ENCODE measurements around the gene NIBAN1.

Gene NIBAN1

DNA sequence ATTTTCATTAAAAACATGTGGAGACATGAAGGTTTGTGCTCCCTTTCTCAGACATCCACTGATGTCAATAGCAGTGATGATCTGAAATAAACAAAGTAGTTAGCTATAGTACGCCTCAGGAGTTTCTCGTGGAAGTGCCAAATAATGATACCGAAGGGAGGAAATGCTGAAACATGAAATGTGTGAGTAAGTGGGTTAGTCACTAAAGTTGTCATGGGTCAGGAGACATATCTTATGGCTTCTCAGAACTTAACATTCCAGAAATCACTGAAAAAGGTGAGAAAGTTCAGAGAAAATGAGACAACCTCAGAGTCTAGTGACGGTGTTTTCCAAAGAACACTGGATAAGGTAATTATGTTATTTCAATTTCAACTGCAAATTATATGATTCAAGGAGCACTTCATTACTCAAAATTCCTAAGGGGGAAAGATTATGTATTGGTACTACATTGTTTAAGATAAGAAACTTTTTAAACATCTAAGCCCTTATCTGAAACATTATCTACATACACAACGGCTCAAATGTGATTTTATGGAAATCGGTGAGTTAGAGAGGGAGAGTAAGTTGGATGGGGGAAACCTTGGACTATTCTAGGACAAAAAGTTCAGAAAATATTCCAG, 20.6 kb downstream of the NIBAN1 start:
- no peak overlapping the region for H3K9ac ChIP-seq (ENCODE audit: low read length)
- no peak overlapping the region for H3K4me2 ChIP-seq (ENCODE audit: low read depth, low read length)
- H3K79me2 ChIP-seq (ENCODE audit: low read length): no peaks in the 10 kb centered on the region
- no peaks in the 10 kb centered on the region for H3K9me2 ChIP-seq (replicated peaks; ENCODE audit: insufficient read depth, low read length)
- no peaks in the 10 kb centered on the region for H4K20me1 ChIP-seq (ENCODE audit: insufficient read depth, low read length)
- no peaks in the 10 kb centered on the region for H3F3A ChIP-seq (ENCODE audit: insufficient read depth, low read length)
- TF ChIP-seq, protein P1, sequence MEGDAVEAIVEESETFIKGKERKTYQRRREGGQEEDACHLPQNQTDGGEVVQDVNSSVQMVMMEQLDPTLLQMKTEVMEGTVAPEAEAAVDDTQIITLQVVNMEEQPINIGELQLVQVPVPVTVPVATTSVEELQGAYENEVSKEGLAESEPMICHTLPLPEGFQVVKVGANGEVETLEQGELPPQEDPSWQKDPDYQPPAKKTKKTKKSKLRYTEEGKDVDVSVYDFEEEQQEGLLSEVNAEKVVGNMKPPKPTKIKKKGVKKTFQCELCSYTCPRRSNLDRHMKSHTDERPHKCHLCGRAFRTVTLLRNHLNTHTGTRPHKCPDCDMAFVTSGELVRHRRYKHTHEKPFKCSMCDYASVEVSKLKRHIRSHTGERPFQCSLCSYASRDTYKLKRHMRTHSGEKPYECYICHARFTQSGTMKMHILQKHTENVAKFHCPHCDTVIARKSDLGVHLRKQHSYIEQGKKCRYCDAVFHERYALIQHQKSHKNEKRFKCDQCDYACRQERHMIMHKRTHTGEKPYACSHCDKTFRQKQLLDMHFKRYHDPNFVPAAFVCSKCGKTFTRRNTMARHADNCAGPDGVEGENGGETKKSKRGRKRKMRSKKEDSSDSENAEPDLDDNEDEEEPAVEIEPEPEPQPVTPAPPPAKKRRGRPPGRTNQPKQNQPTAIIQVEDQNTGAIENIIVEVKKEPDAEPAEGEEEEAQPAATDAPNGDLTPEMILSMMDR (IDR thresholded peaks at IDR 0.05; ENCODE audit: low read length): no peak
- TF ChIP-seq EZH2phosphoT487 (IDR thresholded peaks at IDR 0.05; ENCODE audit: low read length) (no peak), EZH2 (optimal IDR thresholded peaks at IDR 0.05; ENCODE audit: low read depth, low read length) (no peak)
- H3K36me3 ChIP-seq (replicated peaks; ENCODE audit: insufficient read depth, low read length): no peaks in the 10 kb centered on the region
- no peak overlapping the region for H3K27ac ChIP-seq (ENCODE audit: low read length)
- H3K9me3 ChIP-seq (replicated peaks; ENCODE audit: insufficient read depth, low read length): no peaks in the 10 kb centered on the region
- no peak for DNase-seq
- peaks cover 8% of the 10 kb centered on the region; the same call in 1 of the 2 replicates for H3K27me3 ChIP-seq (replicated peaks; ENCODE audit: insufficient read depth, low read length)
- no peak overlapping the region for H2AFZ ChIP-seq (ENCODE audit: low read length)
- H3K4me3 ChIP-seq (ENCODE audit: low read length): no peak overlapping the region
- H3K4me1 ChIP-seq (ENCODE audit: low read length): no peaks in the 10 kb centered on the region

DNA sequence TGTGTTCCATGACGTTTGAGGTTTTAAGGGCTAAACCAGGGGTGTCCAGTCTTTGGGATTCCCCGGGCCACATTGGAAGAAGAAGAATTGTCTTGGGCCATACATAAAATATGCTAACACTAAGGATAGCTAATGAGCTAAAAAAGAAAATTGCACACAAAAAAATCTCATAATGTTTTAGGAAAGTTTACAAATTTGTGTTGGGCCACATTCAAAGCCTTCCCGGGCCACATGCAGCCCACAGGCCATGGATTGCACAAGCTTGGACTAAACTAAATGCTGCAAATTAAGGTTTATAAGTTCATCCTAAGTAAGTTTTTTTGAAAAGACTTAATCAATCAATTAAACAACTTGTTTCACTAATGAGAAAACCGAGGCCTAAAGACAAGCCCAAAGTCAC, 21.9 kb downstream of the NIBAN1 start:
- no peaks in the 10 kb centered on the region for H3K4me1 ChIP-seq (ENCODE audit: low read length)
- H3K36me3 ChIP-seq (replicated peaks; ENCODE audit: insufficient read depth, low read length): no peaks in the 10 kb centered on the region
- no peak overlapping the region for H2AFZ ChIP-seq (ENCODE audit: low read length)
- H3K4me3 ChIP-seq (ENCODE audit: low read length): no peak overlapping the region
- no peaks in the 10 kb centered on the region for H3K79me2 ChIP-seq (ENCODE audit: low read length)
- peaks cover 8% of the 10 kb centered on the region; the same call in 1 of the 2 replicates for H3K27me3 ChIP-seq (replicated peaks; ENCODE audit: insufficient read depth, low read length)
- no peak overlapping the region for H3K27ac ChIP-seq (ENCODE audit: low read length)
- no peaks in the 10 kb centered on the region for H3F3A ChIP-seq (ENCODE audit: insufficient read depth, low read length)
- no peak for DNase-seq
- H3K9me3 ChIP-seq (replicated peaks; ENCODE audit: insufficient read depth, low read length): no peaks in the 10 kb centered on the region
- TF ChIP-seq EZH2phosphoT487 (IDR thresholded peaks at IDR 0.05; ENCODE audit: low read length) (no peak), EZH2 (optimal IDR thresholded peaks at IDR 0.05; ENCODE audit: low read depth, low read length) (no peak)
- TF ChIP-seq, protein P1 (IDR thresholded peaks at IDR 0.05; ENCODE audit: low read length): no peak
- H3K9ac ChIP-seq (ENCODE audit: low read length): no peak overlapping the region
- no peak overlapping the region for H3K4me2 ChIP-seq (ENCODE audit: low read depth, low read length)
- H3K9me2 ChIP-seq (replicated peaks; ENCODE audit: insufficient read depth, low read length): no peaks in the 10 kb centered on the region
- H4K20me1 ChIP-seq (ENCODE audit: insufficient read depth, low read length): no peaks in the 10 kb centered on the region

DNA sequence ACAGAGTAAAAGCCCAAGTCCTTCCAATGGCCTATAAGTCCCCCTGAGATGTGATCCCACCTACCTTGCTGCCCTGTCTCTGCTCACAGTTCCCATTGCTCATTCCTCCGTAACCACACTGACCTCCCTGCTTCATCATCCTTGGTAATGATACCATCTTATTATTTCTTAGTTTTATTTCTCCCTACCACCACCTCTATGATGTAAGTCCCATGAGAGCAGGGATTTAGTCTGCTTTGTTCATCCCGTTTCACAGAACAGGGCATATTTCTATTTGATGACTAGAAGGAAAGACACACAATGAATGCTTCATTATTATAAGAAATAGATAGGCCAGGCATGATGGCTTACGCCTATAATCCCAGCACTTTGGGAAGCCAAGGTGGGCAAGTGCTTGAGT, 22.5 kb downstream of the NIBAN1 start:
- Histone ChIP-seq H4K20me1 (ENCODE audit: insufficient read depth, low read length) (no peaks in the 10 kb centered on the region), H3K27ac (ENCODE audit: low read length) (no peak overlapping the region), H3K9me2 (replicated peaks; ENCODE audit: insufficient read depth, low read length) (no peaks in the 10 kb centered on the region), H3K4me3 (ENCODE audit: low read length) (no peak overlapping the region), H3K9me3 (replicated peaks; ENCODE audit: insufficient read depth, low read length) (no peaks in the 10 kb centered on the region), H3K79me2 (ENCODE audit: low read length) (no peaks in the 10 kb centered on the region), H3K36me3 (replicated peaks; ENCODE audit: insufficient read depth, low read length) (no peaks in the 10 kb centered on the region), H3K4me1 (ENCODE audit: low read length) (no peaks in the 10 kb centered on the region), H3K9ac (ENCODE audit: low read length) (no peak overlapping the region), H3K4me2 (ENCODE audit: low read depth, low read length) (no peak overlapping the region), H3K27me3 (replicated peaks; ENCODE audit: insufficient read depth, low read length) (peaks cover 8% of the 10 kb centered on the region; the same call in 1 of the 2 replicates), H3F3A (ENCODE audit: insufficient read depth, low read length) (no peaks in the 10 kb centered on the region), H2AFZ (ENCODE audit: low read length) (no peak overlapping the region)
- DNase-seq: no peak
- TF ChIP-seq EZH2phosphoT487 (IDR thresholded peaks at IDR 0.05; ENCODE audit: low read length): no peak

DNA sequence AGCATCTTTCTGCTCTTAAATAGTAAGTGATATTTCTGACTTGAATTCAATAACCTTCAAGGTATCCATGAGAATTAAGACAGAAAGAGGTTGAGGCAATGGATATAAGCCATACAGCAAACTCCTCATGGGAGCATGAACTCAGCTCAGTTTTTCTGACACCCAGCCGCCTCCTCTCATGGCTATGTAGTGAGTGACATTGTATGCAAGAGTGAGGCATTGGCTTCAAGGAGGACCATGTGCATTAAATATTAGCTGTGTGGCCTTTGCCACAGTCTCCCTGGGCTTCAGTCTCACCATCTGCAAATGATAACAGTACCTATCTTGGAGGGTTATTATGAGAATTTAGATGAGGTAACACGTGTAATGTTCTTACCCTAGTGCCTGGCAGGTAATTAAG, 23.4 kb downstream of the NIBAN1 start:
- no peaks in the 10 kb centered on the region for H4K20me1 ChIP-seq (ENCODE audit: insufficient read depth, low read length)
- H3K4me1 ChIP-seq (ENCODE audit: low read length): peaks cover 8% of the 10 kb centered on the region
- H3F3A ChIP-seq (ENCODE audit: insufficient read depth, low read length): no peaks in the 10 kb centered on the region
- no peak for DNase-seq
- H3K9me2 ChIP-seq (replicated peaks; ENCODE audit: insufficient read depth, low read length): no peaks in the 10 kb centered on the region
- H3K79me2 ChIP-seq (ENCODE audit: low read length): no peaks in the 10 kb centered on the region
- TF ChIP-seq, protein P1 (IDR thresholded peaks at IDR 0.05; ENCODE audit: low read length): no peak
- TF ChIP-seq EZH2 (optimal IDR thresholded peaks at IDR 0.05; ENCODE audit: low read depth, low read length) (no peak), EZH2phosphoT487 (IDR thresholded peaks at IDR 0.05; ENCODE audit: low read length) (no peak)
- H3K9ac ChIP-seq (ENCODE audit: low read length): no peak overlapping the region
- no peak overlapping the region for H3K4me3 ChIP-seq (ENCODE audit: low read length)
- no peaks in the 10 kb centered on the region for H3K36me3 ChIP-seq (replicated peaks; ENCODE audit: insufficient read depth, low read length)
- no peak overlapping the region for H2AFZ ChIP-seq (ENCODE audit: low read length)
- no peak overlapping the region for H3K4me2 ChIP-seq (ENCODE audit: low read depth, low read length)
- H3K27ac ChIP-seq (ENCODE audit: low read length): no peak overlapping the region
- no peaks in the 10 kb centered on the region for H3K9me3 ChIP-seq (replicated peaks; ENCODE audit: insufficient read depth, low read length)
- H3K27me3 ChIP-seq (replicated peaks; ENCODE audit: insufficient read depth, low read length): peaks cover 8% of the 10 kb centered on the region; the same call in 1 of the 2 replicates

Data from MM.1S (cell line).